IPS-20b (cell line): ENCODE results near the gene BMPER.

Experiments
- H3K27ac ChIP-seq: one replicate; pipeline ENCODE4 v1.5.1; 2013; ENCODE audit warnings: low read length
- H3K27me3 ChIP-seq: 2 replicates; pipeline ENCODE4 v1.6.1; 2013; ENCODE audit warnings: mild to moderate bottlenecking, low read length, inconsistent platforms; ENCODE audit not compliant: insufficient read depth
- H3K36me3 ChIP-seq: 2 replicates; pipeline ENCODE4 v1.6.1; 2013; ENCODE audit warnings: low read depth, mild to moderate bottlenecking, inconsistent platforms, low read length, moderate library complexity; ENCODE audit not compliant: insufficient read depth
- H3K4me1 ChIP-seq: 2 replicates; pipeline ENCODE4 v1.6.1; 2013; ENCODE audit warnings: mild to moderate bottlenecking, control low read depth, inconsistent platforms, low read length, moderate library complexity; ENCODE audit not compliant: insufficient read depth
- H3K4me3 ChIP-seq: 2 replicates; pipeline ENCODE4 v1.5.1; 2013; ENCODE audit warnings: mild to moderate bottlenecking, low read length, inconsistent platforms
- H3K9ac ChIP-seq: 2 replicates; pipeline ENCODE4 v1.6.1; 2013; ENCODE audit warnings: low read depth, mild to moderate bottlenecking, inconsistent platforms, low read length, moderate library complexity
- H3K9me3 ChIP-seq: 2 replicates; pipeline ENCODE4 v1.6.1; 2013; ENCODE audit warnings: mild to moderate bottlenecking, low read depth, low read length, inconsistent platforms; ENCODE audit not compliant: insufficient read depth

Gene BMPER

GRCh38 chr7:34189031-34189430, 283.7 kb downstream of the BMPER start:
- Histone ChIP-seq H3K4me3 (no peak overlapping the region), H3K9ac (no peak overlapping the region), H3K4me1 (no peaks in the 10 kb centered on the region), H3K9me3 (no peaks in the 10 kb centered on the region), H3K36me3 (no peaks in the 10 kb centered on the region), H3K27ac (no peak overlapping the region), H3K27me3 (no peaks in the 10 kb centered on the region)

- H3K9ac ChIP-seq: no peak overlapping the region
- H3K4me1 ChIP-seq: no peaks in the 10 kb centered on the region
- no peak overlapping the region for H3K27ac ChIP-seq
- no peaks in the 10 kb centered on the region for H3K9me3 ChIP-seq
- no peak overlapping the region for H3K4me3 ChIP-seq
- H3K27me3 ChIP-seq: no peaks in the 10 kb centered on the region
- no peaks in the 10 kb centered on the region for H3K36me3 ChIP-seq
These were observed 285.0 kb downstream of the BMPER start for GRCh38 chr7:34190299-34190698.

- H3K4me1 ChIP-seq: no peaks in the 10 kb centered on the region
- no peaks in the 10 kb centered on the region for H3K36me3 ChIP-seq
- no peaks in the 10 kb centered on the region for H3K27me3 ChIP-seq
- no peak overlapping the region for H3K4me3 ChIP-seq
- H3K9me3 ChIP-seq: no peaks in the 10 kb centered on the region
- no peak overlapping the region for H3K27ac ChIP-seq
- no peak overlapping the region for H3K9ac ChIP-seq
These were observed 285.8 kb downstream of the BMPER start for GRCh38 chr7:34191162-34191561.

GRCh38 chr7:34191771-34192479, 286.6 kb downstream of the BMPER start:
- Histone ChIP-seq H3K27me3 (no peaks in the 10 kb centered on the region), H3K9ac (no peak overlapping the region), H3K27ac (no peak overlapping the region), H3K4me3 (no peak overlapping the region), H3K36me3 (no peaks in the 10 kb centered on the region), H3K9me3 (no peaks in the 10 kb centered on the region), H3K4me1 (no peaks in the 10 kb centered on the region)

GRCh38 chr7:34192906-34193305, 287.6 kb downstream of the BMPER start:
- Histone ChIP-seq H3K4me3 (no peak overlapping the region), H3K27ac (no peak overlapping the region), H3K4me1 (no peaks in the 10 kb centered on the region), H3K9me3 (no peaks in the 10 kb centered on the region), H3K9ac (no peak overlapping the region), H3K27me3 (no peaks in the 10 kb centered on the region), H3K36me3 (no peaks in the 10 kb centered on the region)

GRCh38 chr7:34198231-34198641, 292.9 kb downstream of the BMPER start:
- H3K9me3 ChIP-seq: no peaks in the 10 kb centered on the region
- no peak overlapping the region for H3K4me3 ChIP-seq
- no peak overlapping the region for H3K9ac ChIP-seq
- no peaks in the 10 kb centered on the region for H3K36me3 ChIP-seq
- no peak overlapping the region for H3K27ac ChIP-seq
- no peaks in the 10 kb centered on the region for H3K4me1 ChIP-seq
- H3K27me3 ChIP-seq: no peaks in the 10 kb centered on the region
